Endothelial cell of umbilical vein (primary cell): ENCODE data around the gene HAVCR2. TPM values are rescaled to one million over a fixed set of nuclear protein-coding genes. Genes with fewer than 3 reads are reported as not detected.
"Not testable (repeated sequence)": the region's sequence is repeated elsewhere in the genome, so short reads cannot be mapped to it uniquely, and the experiment has no call there.

Experiments
- BruUV-seq: library from RNA; stranded (reverse); fragments of 400-500 nt; replicated peaks from 2 replicates; lab custom pipeline; 2021; lab: Mats Ljungman, UMichigan
- CTCF ChIA-PET: fragments of 300-600, 350-600 bp; sonication (Branson Sonifier 250); formaldehyde crosslinking; loops from one replicate; lab custom pipeline; 2021; ENCODE audit warnings: antibody characterized with exemption, inconsistent platforms; lab: Charles Lee
- POLR2A ChIA-PET: fragments of 300-600, 350-600 bp; sonication (Branson Sonifier 250); formaldehyde crosslinking; loops from one replicate; lab custom pipeline; 2021; ENCODE audit warnings: antibody characterized with exemption, inconsistent platforms; lab: Charles Lee
- DNase-seq: peaks from one replicate; pipeline ENCODE4 v3.0.0-alpha.2; 2011; ENCODE audit warnings: low read depth, low spot score
- FAIRE-seq: peaks from 2 replicates; lab custom pipeline; 2011; peaks lifted over from hg19 to GRCh38; lab: Jason Lieb, UNC
- H2AFZ ChIP-seq: 2 replicates; pipeline ENCODE4 v1.6.0; 2012; ENCODE audit warnings: low read depth, low read length, control low read depth, inconsistent platforms
- H3K27ac ChIP-seq: 2 replicates; pipeline ENCODE4 v1.5.1; 2011; ENCODE audit warnings: low read depth, mild to moderate bottlenecking, control low read depth, low read length, moderate library complexity; ENCODE audit not compliant: insufficient read depth
- H3K27me3 ChIP-seq, 2 experiments: 2 replicates each; pipeline versions ENCODE4 v1.6.0 to v1.6.1; 2011; ENCODE audit warnings: low read length in 2 of 2, mixed read lengths in 1 of 2; ENCODE audit not compliant: control insufficient read depth in 2 of 2, insufficient read depth in 2 of 2
- H3K36me3 ChIP-seq, 2 experiments: 2 replicates in 1 of 2; 3 replicates in 1 of 2; pipeline ENCODE4 v1.5.1; 2011; ENCODE audit warnings: low read length in 2 of 2, mild to moderate bottlenecking in 1 of 2, moderate library complexity in 1 of 2; ENCODE audit not compliant: control insufficient read depth in 2 of 2, insufficient read depth in 2 of 2; ENCODE audit errors: extremely low read depth in 1 of 2
- H3K4me1 ChIP-seq: 3 replicates; pipeline ENCODE4 v1.5.1; 2011; ENCODE audit warnings: mild to moderate bottlenecking, low read length; ENCODE audit not compliant: control insufficient read depth, insufficient read depth; ENCODE audit errors: extremely low read depth
- H3K4me2 ChIP-seq: 2 replicates; pipeline ENCODE4 v1.6.1; 2011; ENCODE audit warnings: low read length, control low read depth, mixed read lengths; ENCODE audit not compliant: insufficient read depth
- H3K4me3 ChIP-seq, 3 experiments: fragments of 200-600 bp in 1 of 3; sonication (generic), shearing (Covaris generic) in 1 of 3; replicated peaks in 1 of 3; 2 replicates each; pipeline ENCODE4 v1.5.1; 2011 to 2016; ENCODE audit warnings: control low read depth in 3 of 3, low read length in 3 of 3, mild to moderate bottlenecking in 2 of 3, inconsistent platforms in 1 of 3, low read depth in 1 of 3, moderate library complexity in 1 of 3; ENCODE audit not compliant: insufficient read depth in 1 of 3
- H3K79me2 ChIP-seq: 2 replicates; pipeline ENCODE4 v1.6.0; 2012; ENCODE audit warnings: low read length, inconsistent platforms; ENCODE audit not compliant: control insufficient read depth, insufficient read depth
- H3K9ac ChIP-seq: replicated peaks from 2 replicates; pipeline ENCODE3; 2011; ENCODE audit warnings: low read length, control low read depth; ENCODE audit not compliant: insufficient read depth; ENCODE audit errors: extremely low read depth
- H3K9me1 ChIP-seq: replicated peaks from 3 replicates; pipeline ENCODE4 v1.6.0; 2011; ENCODE audit warnings: mild to moderate bottlenecking, low read length; ENCODE audit not compliant: control insufficient read depth, insufficient read depth; ENCODE audit errors: extremely low read depth
- H3K9me3 ChIP-seq: replicated peaks from 2 replicates; pipeline ENCODE4 v1.5.1; 2012; ENCODE audit warnings: low read length, inconsistent platforms; ENCODE audit not compliant: control insufficient read depth, insufficient read depth
- H4K20me1 ChIP-seq: replicated peaks from 2 replicates; pipeline ENCODE3; 2011; ENCODE audit warnings: mild to moderate bottlenecking, low read length; ENCODE audit not compliant: control insufficient read depth, insufficient read depth; ENCODE audit errors: extremely low read depth
- FOS ChIP-seq: IDR thresholded peaks from 2 replicates; pipeline ENCODE4 v1.6.1; 2011; ENCODE audit warnings: mild to moderate bottlenecking, low read length, moderate library complexity, borderline replicate concordance; ENCODE audit not compliant: insufficient read depth
- dilution Hi-C: fragments of 300-500 bp; cut with MboI; formaldehyde crosslinking; loops from one replicate; pipeline ENCODE4 v1.15.0; 2019; ENCODE audit warnings: low sequenced_read_pairs; ENCODE audit not compliant: extremely low pct_ligation_motif_present
- intact Hi-C: fragments of 100-400 bp; cut with micrococcal nuclease; formaldehyde crosslinking; loops from one replicate; pipeline ENCODE4 v1.10.0; 2022
- polyA plus RNA-seq, 4 experiments: library from polyadenylated mRNA; depleted of rRNA in 3 of 4; stranded (reverse) in 3 of 4; unstranded in 1 of 4; fragments of >200 nt; gene quantifications; 2 replicates each; pipeline versions ENCODE4 v1.2.1 to v1.2.3, GENCODE V29; 2011 to 2012; ENCODE audit warnings: missing spikeins in 1 of 4
- total RNA-seq: library from RNA; stranded (reverse); gene quantifications from 2 replicates; pipeline ENCODE4 v1.2.3, GENCODE V29; 2021
- TF ChIP-seq, protein P1 (sequence below): IDR thresholded peaks from 2 replicates; pipeline ENCODE4 v1.6.1; 2011; ENCODE audit not compliant: insufficient read depth, insufficient read length

The HAVCR2 gene
- total and polyA plus RNA-seq, 2 donors (not counting 3 experiments of a cell fraction or from before 2014, with no cell fraction given), result not detected

DNA sequence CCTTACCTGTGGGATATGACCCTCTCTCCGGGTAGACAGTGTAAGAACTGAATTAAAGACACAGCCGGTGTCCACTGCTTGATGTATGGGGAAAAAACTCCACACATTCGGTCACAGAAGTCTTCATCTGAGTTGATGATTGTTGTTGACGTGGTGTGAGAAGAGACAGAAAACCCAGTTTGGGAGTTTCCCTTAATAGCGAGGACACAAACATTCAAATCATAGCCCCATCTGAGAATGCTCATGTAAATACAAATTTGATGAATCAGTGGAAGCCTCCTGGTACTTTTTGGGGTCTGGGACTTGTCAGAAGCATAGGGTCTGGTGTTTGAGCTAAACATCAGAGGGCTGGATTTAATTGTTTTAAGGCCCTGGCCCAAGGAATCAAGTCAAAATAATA is 60.9 kb downstream of the HAVCR2 start:
- Histone ChIP-seq H3K9me3 (no peaks in the 10 kb centered on the region), H2AFZ (no peak overlapping the region), H3K27ac (no peak overlapping the region), H4K20me1 (no peaks in the 10 kb centered on the region), H3K27me3 (no peaks in the 10 kb centered on the region), H3K4me2 (no peak overlapping the region), H3K36me3 (no peaks in the 10 kb centered on the region), H3K9ac (no peak overlapping the region), H3K4me3 (no peak overlapping the region), H3K79me2 (no peaks in the 10 kb centered on the region), H3K9me1 (no peaks in the 10 kb centered on the region), H3K4me1 (no peaks in the 10 kb centered on the region)
- dilution Hi-C loops (no loop called here), intact Hi-C loops (no loop called here)
- no TSS peak for BruUV-seq
- CTCF ChIA-PET, result no interaction called here
- DNase-seq (no peak), FAIRE-seq (no peak)
- TF ChIP-seq, protein P1, sequence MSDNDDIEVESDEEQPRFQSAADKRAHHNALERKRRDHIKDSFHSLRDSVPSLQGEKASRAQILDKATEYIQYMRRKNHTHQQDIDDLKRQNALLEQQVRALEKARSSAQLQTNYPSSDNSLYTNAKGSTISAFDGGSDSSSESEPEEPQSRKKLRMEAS, result no peak
- no peak for TF ChIP-seq FOS
- POLR2A ChIA-PET, result no interaction called here

DNA sequence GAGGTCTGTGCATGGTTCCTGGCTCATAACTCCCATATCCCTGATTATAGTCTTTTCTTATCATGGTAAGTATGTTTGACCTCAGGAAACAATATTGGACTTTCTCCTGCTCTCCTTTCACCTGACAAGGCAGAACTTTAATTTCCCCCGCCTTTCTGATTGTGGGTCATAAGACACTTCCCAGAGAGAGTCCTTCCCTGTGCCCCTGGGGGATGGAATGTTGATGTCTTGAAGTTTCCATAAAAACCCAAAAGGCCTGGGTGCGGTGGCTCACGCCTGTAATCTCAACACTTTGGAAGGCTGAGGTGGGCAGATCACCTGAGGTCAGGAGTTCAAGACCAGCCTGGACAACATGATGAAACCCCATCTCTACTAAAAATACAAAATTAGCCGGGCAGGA is 61.8 kb downstream of the HAVCR2 start:
- DNase-seq, H3K79me2 ChIP-seq, H3K9me3 ChIP-seq, H3K4me1 ChIP-seq, H4K20me1 ChIP-seq, POLR2A ChIA-PET, intact Hi-C loops, H2AFZ ChIP-seq, H3K36me3 ChIP-seq, H3K27ac ChIP-seq, H3K9me1 ChIP-seq, H3K27me3 ChIP-seq, H3K9ac ChIP-seq, FAIRE-seq, H3K4me2 ChIP-seq, H3K4me3 ChIP-seq, BruUV-seq, dilution Hi-C loops, CTCF ChIA-PET: not testable (repeated sequence)
